ENCODE data around the gene PROM2. TPM values are rescaled to one million over a fixed set of nuclear protein-coding genes. Genes with fewer than 3 reads are reported as not detected.

PROM2 gene, protein sequence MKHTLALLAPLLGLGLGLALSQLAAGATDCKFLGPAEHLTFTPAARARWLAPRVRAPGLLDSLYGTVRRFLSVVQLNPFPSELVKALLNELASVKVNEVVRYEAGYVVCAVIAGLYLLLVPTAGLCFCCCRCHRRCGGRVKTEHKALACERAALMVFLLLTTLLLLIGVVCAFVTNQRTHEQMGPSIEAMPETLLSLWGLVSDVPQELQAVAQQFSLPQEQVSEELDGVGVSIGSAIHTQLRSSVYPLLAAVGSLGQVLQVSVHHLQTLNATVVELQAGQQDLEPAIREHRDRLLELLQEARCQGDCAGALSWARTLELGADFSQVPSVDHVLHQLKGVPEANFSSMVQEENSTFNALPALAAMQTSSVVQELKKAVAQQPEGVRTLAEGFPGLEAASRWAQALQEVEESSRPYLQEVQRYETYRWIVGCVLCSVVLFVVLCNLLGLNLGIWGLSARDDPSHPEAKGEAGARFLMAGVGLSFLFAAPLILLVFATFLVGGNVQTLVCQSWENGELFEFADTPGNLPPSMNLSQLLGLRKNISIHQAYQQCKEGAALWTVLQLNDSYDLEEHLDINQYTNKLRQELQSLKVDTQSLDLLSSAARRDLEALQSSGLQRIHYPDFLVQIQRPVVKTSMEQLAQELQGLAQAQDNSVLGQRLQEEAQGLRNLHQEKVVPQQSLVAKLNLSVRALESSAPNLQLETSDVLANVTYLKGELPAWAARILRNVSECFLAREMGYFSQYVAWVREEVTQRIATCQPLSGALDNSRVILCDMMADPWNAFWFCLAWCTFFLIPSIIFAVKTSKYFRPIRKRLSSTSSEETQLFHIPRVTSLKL
- 0.12 and 0.93 TPM in 2 replicates for total RNA-seq

DNA sequence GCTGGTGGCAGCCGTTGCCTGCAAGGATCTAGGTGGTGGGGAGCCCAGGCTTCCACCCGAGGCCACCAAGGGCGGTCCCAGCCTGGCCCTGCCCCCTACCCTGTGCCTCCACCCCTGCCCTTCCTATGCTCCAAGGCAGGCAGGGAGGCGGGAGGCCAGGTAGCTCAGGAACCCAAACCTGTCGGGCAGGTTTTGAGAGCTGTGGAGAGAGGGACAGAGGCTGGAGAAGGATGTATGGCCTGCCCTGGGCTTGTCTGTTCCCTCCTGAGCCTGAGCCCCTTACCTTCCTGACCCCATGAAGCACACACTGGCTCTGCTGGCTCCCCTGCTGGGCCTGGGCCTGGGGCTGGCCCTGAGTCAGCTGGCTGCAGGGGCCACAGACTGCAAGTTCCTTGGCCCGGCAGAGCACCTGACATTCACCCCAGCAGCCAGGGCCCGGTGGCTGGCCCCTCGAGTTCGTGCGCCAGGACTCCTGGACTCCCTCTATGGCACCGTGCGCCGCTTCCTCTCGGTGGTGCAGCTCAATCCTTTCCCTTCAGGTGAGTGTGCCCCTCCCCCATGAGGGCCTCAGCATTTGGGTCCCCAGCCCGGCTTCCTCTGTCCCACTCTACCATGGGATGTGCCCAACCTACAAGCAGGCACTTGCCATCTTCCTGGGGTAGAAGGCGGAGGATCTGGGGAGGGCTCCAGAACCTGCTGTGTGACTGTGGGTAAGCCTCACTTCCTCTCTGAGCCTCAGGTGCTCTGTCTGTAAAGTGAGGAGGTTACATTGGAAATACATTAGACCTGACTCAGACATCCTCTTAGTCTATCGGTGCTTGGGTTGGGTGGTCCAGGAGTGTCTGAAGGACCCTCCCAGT lies at the start of gene PROM2:
Gene PROM2, plus strand, starts transcription at position 159 of the 860 bp plus-strand sequence. Its CDS starts 137 bp downstream, at position 296.
- no peak for ATAC-seq (ENCODE audit: low read depth)
- Mint-ChIP-seq H3K9me3 (no peaks in the 10 kb centered on the region), H3K36me3 (ENCODE audit: low read depth) (no peaks in the 10 kb centered on the region), H3K27me3 (no peaks in the 10 kb centered on the region), H3K27ac (no peak within 1 kb of the TSS), H3K4me3 (no peak within 1 kb of the TSS), H3K4me1 (no peaks in the 10 kb centered on the region)
- intact Hi-C loops (cut with micrococcal nuclease): no loop called here
- DNase-seq: peak; percentile 7
- POLR2A ChIA-PET: no interaction called here
- no peak for TF ChIP-seq CTCF (IDR thresholded peaks at IDR 0.05)
- CTCF ChIA-PET: no interaction called here

DNA sequence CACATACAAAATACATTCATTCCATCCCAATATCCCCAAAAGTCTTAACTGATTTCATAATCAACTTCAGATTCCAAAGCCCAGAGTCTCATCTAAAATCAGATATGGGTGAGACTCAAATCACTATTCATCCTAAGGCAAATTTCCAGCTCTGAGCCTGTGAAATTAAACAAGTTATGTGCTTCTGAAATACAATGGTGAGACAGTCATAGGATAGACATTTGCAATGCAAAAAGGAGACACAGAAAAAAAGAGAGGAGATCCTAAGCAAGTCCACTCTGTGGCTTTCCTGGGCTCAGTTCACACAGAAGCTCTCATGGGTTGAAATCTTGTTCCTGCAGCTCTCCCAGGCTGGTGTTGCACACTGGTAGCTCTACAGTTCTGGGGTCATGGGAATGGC lies 48.6 kb upstream of the PROM2 start:
- no peak overlapping the region for H3K4me3 Mint-ChIP-seq
- no peak for DNase-seq
- no peak for TF ChIP-seq CTCF (IDR thresholded peaks at IDR 0.05)
- intact Hi-C loops (cut with micrococcal nuclease): no loop called here
- ChIA-PET CTCF (no interaction called here), POLR2A (no interaction called here)
- H3K27me3 Mint-ChIP-seq: no peaks in the 10 kb centered on the region
- no peaks in the 10 kb centered on the region for H3K4me1 Mint-ChIP-seq
- peaks cover 27% of the 10 kb centered on the region for H3K36me3 Mint-ChIP-seq (ENCODE audit: low read depth)
- peaks cover 22% of the 10 kb centered on the region for H3K9me3 Mint-ChIP-seq
- H3K27ac Mint-ChIP-seq: no peak overlapping the region
- ATAC-seq (ENCODE audit: low read depth): no peak

GRCh38 chr2:95231723-95232122 lies 42.5 kb upstream of the PROM2 start:
- no peak for TF ChIP-seq CTCF (IDR thresholded peaks at IDR 0.05)
- intact Hi-C loops (cut with micrococcal nuclease): no loop called here
- no peaks in the 10 kb centered on the region for H3K36me3 Mint-ChIP-seq (ENCODE audit: low read depth)
- H3K27ac Mint-ChIP-seq: no peak overlapping the region
- no peak for DNase-seq
- CTCF ChIA-PET: no interaction called here
- no peaks in the 10 kb centered on the region for H3K4me1 Mint-ChIP-seq
- ATAC-seq (ENCODE audit: low read depth): peak; percentile 45
- no peak overlapping the region for H3K4me3 Mint-ChIP-seq
- H3K9me3 Mint-ChIP-seq: peaks cover 12% of the 10 kb centered on the region
- POLR2A ChIA-PET: no interaction called here
- no peaks in the 10 kb centered on the region for H3K27me3 Mint-ChIP-seq

DNA sequence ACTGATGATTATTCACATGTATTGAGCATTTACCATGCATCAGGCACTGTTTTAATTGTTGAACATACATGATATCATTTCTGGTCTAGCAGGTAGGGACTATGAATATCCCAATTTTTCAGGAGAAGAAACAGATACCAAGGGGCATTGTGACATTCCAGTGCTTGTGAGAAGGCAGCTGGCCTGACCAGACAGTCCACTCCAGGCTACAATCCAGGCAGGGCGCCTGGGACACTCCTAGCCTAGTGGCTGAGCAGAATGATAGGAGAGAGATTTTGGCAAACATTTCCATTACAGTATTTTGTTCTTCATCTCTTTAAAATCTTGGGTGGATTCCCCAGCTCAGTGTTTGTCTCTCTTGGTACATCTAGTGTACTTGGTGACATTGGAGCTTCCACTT lies 42.0 kb upstream of the PROM2 start:
- TF ChIP-seq CTCF (IDR thresholded peaks at IDR 0.05): no peak
- intact Hi-C loops (cut with micrococcal nuclease): no loop called here
- ChIA-PET POLR2A (no interaction called here), CTCF (no interaction called here)
- Mint-ChIP-seq H3K9me3 (peaks cover 12% of the 10 kb centered on the region), H3K4me1 (no peaks in the 10 kb centered on the region), H3K36me3 (ENCODE audit: low read depth) (no peaks in the 10 kb centered on the region), H3K27me3 (no peaks in the 10 kb centered on the region), H3K4me3 (no peak overlapping the region), H3K27ac (no peak overlapping the region)
- ATAC-seq (ENCODE audit: low read depth) (no peak), DNase-seq (no peak)
